Glomerular visceral epithelial cell (primary cell): ENCODE measurements around the gene ZNF732.
"Not testable (repeated sequence)": the region's sequence is repeated elsewhere in the genome, so short reads cannot be mapped to it uniquely, and the experiment has no call there.

Experiments used
- DNase-seq: peaks from one replicate; pipeline ENCODE4 v3.0.0-alpha.2; 2016; ENCODE audit errors: extremely low spot score

ZNF732 gene

GRCh38 chr4:253936-254756, 51.1 kb downstream of the ZNF732 start:
- DNase-seq: no peak

GRCh38 chr4:252065-252601, 53.1 kb downstream of the ZNF732 start:
- DNase-seq: no peak

GRCh38 chr4:244471-244870, 60.8 kb downstream of the ZNF732 start:
- DNase-seq: peak; percentile 12

GRCh38 chr4:243426-243825, 61.8 kb downstream of the ZNF732 start:
- no peak for DNase-seq

- no peak for DNase-seq
These were observed 63.0 kb downstream of the ZNF732 start for GRCh38 chr4:242121-242848.

- not testable (repeated sequence) for DNase-seq
These were observed 63.9 kb downstream of the ZNF732 start for GRCh38 chr4:241411-241810.

GRCh38 chr4:236028-236427, 69.2 kb downstream of the ZNF732 start:
- no peak for DNase-seq

GRCh38 chr4:234178-234577, 71.1 kb downstream of the ZNF732 start:
- no peak for DNase-seq

- no peak for DNase-seq
These were observed 81.3 kb downstream of the ZNF732 start for GRCh38 chr4:223913-224497.
